Measurements from ENCODE around the gene TMEM171. TPM values are rescaled to one million over a fixed set of nuclear protein-coding genes. Genes with fewer than 3 reads are reported as not detected.

The TMEM171 gene
- total and polyA plus RNA-seq, 2 of the 8 experiments (the other 6 are each of a cell fraction or from before 2014, with no cell fraction given) = 1.0 to 2.2 TPM

DNA sequence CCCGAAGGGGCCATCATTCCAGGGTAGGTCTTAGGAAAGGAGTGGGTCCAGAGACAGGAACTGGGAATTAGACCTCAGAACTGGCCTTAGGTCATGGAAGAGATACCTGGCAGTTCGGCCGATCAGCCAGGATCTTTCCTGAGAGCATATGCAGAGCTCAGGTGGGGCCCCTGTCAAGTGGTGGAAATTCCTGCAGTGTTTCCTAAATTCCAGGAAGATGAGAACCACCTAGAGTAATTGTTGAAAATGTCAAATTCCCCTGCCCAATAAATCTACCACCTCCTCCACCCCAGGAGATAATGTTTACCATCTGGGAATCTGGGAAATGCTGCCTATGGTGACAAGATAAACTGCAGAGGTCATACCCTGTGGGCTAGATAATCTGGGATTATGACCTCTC lies 14.6 kb downstream of the TMEM171 start:
- TF ChIP-seq CBX8 (IDR thresholded peaks at IDR 0.05; ENCODE audit: borderline replicate concordance, low read depth, low read length) = no peak
- TF ChIP-seq CREB1 (IDR thresholded peaks at IDR 0.05) = no peak
- no peak for TF ChIP-seq CEBPB (IDR thresholded peaks at IDR 0.05; ENCODE audit: low read depth, low read length)
- no peak for TF ChIP-seq POLR2A (IDR thresholded peaks at IDR 0.05; ENCODE audit: control extremely low read depth in 1 of 2, low read depth in 2 of 2, low read length in 2 of 2)
- no peak for TF ChIP-seq SIX5 (IDR thresholded peaks at IDR 0.05; ENCODE audit: low read depth, low read length)
- TF ChIP-seq KDM5A (IDR thresholded peaks at IDR 0.05; ENCODE audit: low read length) = no peak
- TF ChIP-seq TEAD4 (IDR thresholded peaks at IDR 0.05; ENCODE audit: low read depth, low read length) = no peak
- no peak for TF ChIP-seq HDAC2 (IDR thresholded peaks at IDR 0.05; ENCODE audit: borderline replicate concordance in 1 of 2, low read depth in 2 of 2, low read length in 2 of 2)
- no peak for TF ChIP-seq SP4 (IDR thresholded peaks at IDR 0.05; ENCODE audit: low read length)
- no peak for TF ChIP-seq FOSL1 (IDR thresholded peaks at IDR 0.05; ENCODE audit: insufficient read depth, low read depth, low read length)
- TF ChIP-seq CHD2 (IDR thresholded peaks at IDR 0.05; ENCODE audit: low read length) = no peak
- TF ChIP-seq POU5F1 (IDR thresholded peaks at IDR 0.05; ENCODE audit: low read depth, low read length) = no peak
- TF ChIP-seq SIRT6 (IDR thresholded peaks at IDR 0.05; ENCODE audit: low read length) = no peak
- no peak for FAIRE-seq
- no peak overlapping the region for H4K8ac ChIP-seq (ENCODE audit: extremely low read depth, insufficient read depth, low read length)
- no peak overlapping the region for H2BK20ac ChIP-seq (ENCODE audit: low read length)
- H3K4ac ChIP-seq (replicated peaks; ENCODE audit: insufficient read length, low read depth, low read length) = no peak overlapping the region
- ChIA-PET CTCF (ENCODE audit: partially characterized antibody) (interaction anchor here (1.0 to 4.7 kb wide), 10 partner anchors 10 to 285 kb away, joined by 3 to 41 read pairs (median 10); partner anchors contain the start of gene TMEM174), POLR2A (ENCODE audit: partially characterized antibody) (interaction anchor here (0.7 to 2.9 kb wide), 3 partner anchors 12 to 353 kb away, joined by 3 to 7 read pairs (median 3); partner anchors contain the start of gene TMEM171)
- no peak overlapping the region for H3K9ac ChIP-seq (replicated peaks in 1 of 4; ENCODE audit: extremely low read depth in 1 of 4, low read depth in 3 of 4, low read length in 3 of 4)
- H3K4me1 ChIP-seq (replicated peaks in 1 of 4; ENCODE audit: control insufficient read depth in 3 of 4, insufficient read depth in 4 of 4, low read length in 3 of 4) = peaks cover 0 to 14% (median 3%) of the 10 kb centered on the region in 4 experiments; a peak in 4 of 7 replicates
- H2AK5ac ChIP-seq (ENCODE audit: low read depth, low read length) = no peak overlapping the region
- no peaks in the 10 kb centered on the region for H4K20me1 ChIP-seq (replicated peaks in 1 of 2; ENCODE audit: control insufficient read depth in 1 of 2, insufficient read depth in 2 of 2, low read length in 2 of 2)
- H3K27ac ChIP-seq (ENCODE audit: low read depth, low read length) = no peak overlapping the region
- H2BK12ac ChIP-seq (ENCODE audit: low read depth, low read length) = no peak overlapping the region; the same call in 1 of the 2 replicates
- no peak overlapping the region for H2BK15ac ChIP-seq (ENCODE audit: low read length)
- no peaks in the 10 kb centered on the region for H3K36me3 ChIP-seq (ENCODE audit: control insufficient read depth in 2 of 4, insufficient read depth in 4 of 4, low read length in 3 of 4)
- no peaks in the 10 kb centered on the region for H3K79me2 ChIP-seq (ENCODE audit: control insufficient read depth in 1 of 2, insufficient read depth in 2 of 2, low read length in 2 of 2)
- H3K56ac ChIP-seq (replicated peaks; ENCODE audit: insufficient read length, low read depth, low read length) = no peak overlapping the region
- H2BK120ac ChIP-seq (replicated peaks; ENCODE audit: low read depth, low read length) = no peak overlapping the region
- H2BK5ac ChIP-seq (ENCODE audit: low read depth, low read length) = no peak overlapping the region
- H4K5ac ChIP-seq (ENCODE audit: insufficient read length, low read depth, low read length) = no peak overlapping the region
- no peak overlapping the region for H3K4me2 ChIP-seq (ENCODE audit: insufficient read depth in 1 of 2, low read depth in 2 of 2, low read length in 2 of 2)
- no peaks in the 10 kb centered on the region for H3K23me2 ChIP-seq (ENCODE audit: low read depth, low read length)
- H3K9me3 ChIP-seq (ENCODE audit: insufficient read depth in 2 of 2, low read depth in 1 of 2, low read length in 1 of 2) = no peaks in the 10 kb centered on the region
- 0 out of 2 replicates have a peak overlapping the region, but pooled peaks have one; percentile 38 for H2AFZ ChIP-seq (ENCODE audit: low read length)
- H3K18ac ChIP-seq (ENCODE audit: extremely low read depth, low read length) = no peak overlapping the region
- no peaks in the 10 kb centered on the region for H3K79me1 ChIP-seq (ENCODE audit: low read depth, low read length)
- no peak overlapping the region for H3K14ac ChIP-seq (ENCODE audit: insufficient read length)
- H4K91ac ChIP-seq (replicated peaks; ENCODE audit: insufficient read length, low read length) = no peak overlapping the region
- WGBS, 2 experiments (ENCODE audit: extremely low coverage in 1 of 2, insufficient coverage in 1 of 2, insufficient read length in 1 of 2, insufficient replicate concordance in 2 of 2, low coverage in 1 of 2, low lambda C conversion rate in 2 of 2, missing lambda C conversion rate in 1 of 2) = 81% methylated on average over 3 of the region's 3 CpGs; no CpG with 5 or more reads in 1 of the 2 experiments
- no peak overlapping the region for H3K4me3 ChIP-seq (ENCODE audit: extremely low read depth in 1 of 4, insufficient read depth in 2 of 4, low read depth in 3 of 4, low read length in 4 of 4)
- H3K27me3 ChIP-seq (replicated peaks in 1 of 4; ENCODE audit: control insufficient read depth in 3 of 4, extremely low read depth in 1 of 4, insufficient read depth in 3 of 4, low read length in 3 of 4) = no peaks in the 10 kb centered on the region; a peak in 1 of 7 replicates
- no peak for DNase-seq (ENCODE audit: low read depth in 1 of 2, low spot score in 2 of 2)
- no peak overlapping the region for H3K23ac ChIP-seq (ENCODE audit: insufficient read length)
